HL-60 (cell line): ENCODE measurements around the gene RFXAP.

ENCODE experiments used
- DNase-seq, 2 experiments: peaks; one replicate each; pipeline ENCODE4 v3.0.0-alpha.2; 2010 to 2020; ENCODE audit warnings: low read depth in 1 of 2, low spot score in 1 of 2
- H3K27ac ChIP-seq: fragments of 250-450 bp; sonication (Bioruptor Pico); replicated peaks from 2 replicates; pipeline ENCODE4 v1.5.1; 2020; ENCODE audit warnings: mild to moderate bottlenecking, moderate library complexity
- H3K27me3 ChIP-seq: fragments of 250-450 bp; sonication (Bioruptor Pico); 2 replicates; pipeline ENCODE4 v1.5.1; 2021; ENCODE audit warnings: mild to moderate bottlenecking, moderate library complexity; ENCODE audit not compliant: insufficient read depth, poor library complexity, severe bottlenecking
- H3K4me3 ChIP-seq: replicated peaks from 2 replicates; pipeline ENCODE4 v1.5.1; 2011; ENCODE audit warnings: mild to moderate bottlenecking, control low read depth, low read length; ENCODE audit not compliant: insufficient read depth
- GABPA ChIP-seq: IDR thresholded peaks from 2 replicates; pipeline ENCODE4 v1.6.1; 2012; ENCODE audit warnings: low read depth
- POLR2AphosphoS5 ChIP-seq: IDR thresholded peaks from 2 replicates; pipeline ENCODE4 v1.6.1; 2012; ENCODE audit warnings: low read depth
- SPI1 ChIP-seq: IDR thresholded peaks from 2 replicates; pipeline ENCODE4 v1.6.1; 2012; ENCODE audit warnings: low read depth, mild to moderate bottlenecking, borderline replicate concordance
- TF ChIP-seq, protein P1 (sequence below): IDR thresholded peaks from 2 replicates; pipeline ENCODE4 v1.6.1; 2012; ENCODE audit warnings: low read depth; ENCODE audit not compliant: insufficient replicate concordance
- TF ChIP-seq, protein P2 (sequence below): IDR thresholded peaks from one replicate; pipeline ENCODE4 v1.5.1; 2011; ENCODE audit warnings: low read length, control low read depth, inconsistent platforms; ENCODE audit not compliant: insufficient read depth

Gene RFXAP

DNA sequence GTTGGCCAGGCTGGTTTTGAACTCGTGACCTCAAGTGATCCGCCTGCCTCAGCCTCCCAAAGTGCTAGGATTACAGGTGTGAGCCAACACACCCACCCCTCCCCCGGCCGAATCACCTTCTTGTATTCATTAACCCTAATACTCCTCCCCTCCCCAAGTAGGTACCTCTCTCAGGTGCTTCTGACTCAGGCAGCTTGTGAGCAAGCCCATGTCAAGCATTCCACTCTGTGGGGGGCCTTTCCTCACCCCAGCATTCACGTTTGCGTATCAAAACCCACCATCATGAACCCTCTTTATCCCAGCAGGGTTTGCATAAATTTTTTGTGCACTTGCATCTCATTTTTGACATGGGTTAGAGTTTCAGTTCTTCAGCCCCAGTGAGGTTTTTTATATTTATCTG lies 23.6 kb upstream of the RFXAP start:
- TF ChIP-seq, protein P1, sequence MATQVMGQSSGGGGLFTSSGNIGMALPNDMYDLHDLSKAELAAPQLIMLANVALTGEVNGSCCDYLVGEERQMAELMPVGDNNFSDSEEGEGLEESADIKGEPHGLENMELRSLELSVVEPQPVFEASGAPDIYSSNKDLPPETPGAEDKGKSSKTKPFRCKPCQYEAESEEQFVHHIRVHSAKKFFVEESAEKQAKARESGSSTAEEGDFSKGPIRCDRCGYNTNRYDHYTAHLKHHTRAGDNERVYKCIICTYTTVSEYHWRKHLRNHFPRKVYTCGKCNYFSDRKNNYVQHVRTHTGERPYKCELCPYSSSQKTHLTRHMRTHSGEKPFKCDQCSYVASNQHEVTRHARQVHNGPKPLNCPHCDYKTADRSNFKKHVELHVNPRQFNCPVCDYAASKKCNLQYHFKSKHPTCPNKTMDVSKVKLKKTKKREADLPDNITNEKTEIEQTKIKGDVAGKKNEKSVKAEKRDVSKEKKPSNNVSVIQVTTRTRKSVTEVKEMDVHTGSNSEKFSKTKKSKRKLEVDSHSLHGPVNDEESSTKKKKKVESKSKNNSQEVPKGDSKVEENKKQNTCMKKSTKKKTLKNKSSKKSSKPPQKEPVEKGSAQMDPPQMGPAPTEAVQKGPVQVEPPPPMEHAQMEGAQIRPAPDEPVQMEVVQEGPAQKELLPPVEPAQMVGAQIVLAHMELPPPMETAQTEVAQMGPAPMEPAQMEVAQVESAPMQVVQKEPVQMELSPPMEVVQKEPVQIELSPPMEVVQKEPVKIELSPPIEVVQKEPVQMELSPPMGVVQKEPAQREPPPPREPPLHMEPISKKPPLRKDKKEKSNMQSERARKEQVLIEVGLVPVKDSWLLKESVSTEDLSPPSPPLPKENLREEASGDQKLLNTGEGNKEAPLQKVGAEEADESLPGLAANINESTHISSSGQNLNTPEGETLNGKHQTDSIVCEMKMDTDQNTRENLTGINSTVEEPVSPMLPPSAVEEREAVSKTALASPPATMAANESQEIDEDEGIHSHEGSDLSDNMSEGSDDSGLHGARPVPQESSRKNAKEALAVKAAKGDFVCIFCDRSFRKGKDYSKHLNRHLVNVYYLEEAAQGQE = no peak
- TF ChIP-seq SPI1 (no peak), GABPA (no peak), POLR2AphosphoS5 (no peak)
- TF ChIP-seq, protein P2, sequence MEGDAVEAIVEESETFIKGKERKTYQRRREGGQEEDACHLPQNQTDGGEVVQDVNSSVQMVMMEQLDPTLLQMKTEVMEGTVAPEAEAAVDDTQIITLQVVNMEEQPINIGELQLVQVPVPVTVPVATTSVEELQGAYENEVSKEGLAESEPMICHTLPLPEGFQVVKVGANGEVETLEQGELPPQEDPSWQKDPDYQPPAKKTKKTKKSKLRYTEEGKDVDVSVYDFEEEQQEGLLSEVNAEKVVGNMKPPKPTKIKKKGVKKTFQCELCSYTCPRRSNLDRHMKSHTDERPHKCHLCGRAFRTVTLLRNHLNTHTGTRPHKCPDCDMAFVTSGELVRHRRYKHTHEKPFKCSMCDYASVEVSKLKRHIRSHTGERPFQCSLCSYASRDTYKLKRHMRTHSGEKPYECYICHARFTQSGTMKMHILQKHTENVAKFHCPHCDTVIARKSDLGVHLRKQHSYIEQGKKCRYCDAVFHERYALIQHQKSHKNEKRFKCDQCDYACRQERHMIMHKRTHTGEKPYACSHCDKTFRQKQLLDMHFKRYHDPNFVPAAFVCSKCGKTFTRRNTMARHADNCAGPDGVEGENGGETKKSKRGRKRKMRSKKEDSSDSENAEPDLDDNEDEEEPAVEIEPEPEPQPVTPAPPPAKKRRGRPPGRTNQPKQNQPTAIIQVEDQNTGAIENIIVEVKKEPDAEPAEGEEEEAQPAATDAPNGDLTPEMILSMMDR = no peak
- H3K27ac ChIP-seq = no peak overlapping the region
- H3K4me3 ChIP-seq = no peak overlapping the region
- DNase-seq = no peak
- no peaks in the 10 kb centered on the region for H3K27me3 ChIP-seq

DNA sequence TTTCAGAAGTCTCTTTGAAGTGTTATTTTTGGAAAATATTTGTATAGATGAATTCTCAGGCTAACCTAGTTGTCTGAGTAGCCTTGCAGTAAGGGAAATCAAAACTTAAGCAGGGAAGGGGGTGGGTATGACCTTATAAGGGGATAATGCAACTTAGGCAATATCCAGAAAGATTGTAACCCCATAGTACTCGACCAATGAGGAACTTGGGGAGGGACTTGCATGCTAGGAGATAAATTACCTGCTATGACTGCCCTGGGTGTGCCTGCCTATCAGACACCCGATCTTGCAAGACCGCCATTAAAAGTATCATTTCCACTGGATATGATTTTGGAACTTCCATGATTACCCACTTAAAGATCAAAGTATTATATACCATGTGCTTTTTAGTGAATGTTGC lies 23.0 kb upstream of the RFXAP start:
- DNase-seq = no peak
- H3K27ac ChIP-seq = no peak overlapping the region
- no peaks in the 10 kb centered on the region for H3K27me3 ChIP-seq
- TF ChIP-seq, protein P2 = no peak
- TF ChIP-seq, protein P1 = no peak
- H3K4me3 ChIP-seq = no peak overlapping the region

DNA sequence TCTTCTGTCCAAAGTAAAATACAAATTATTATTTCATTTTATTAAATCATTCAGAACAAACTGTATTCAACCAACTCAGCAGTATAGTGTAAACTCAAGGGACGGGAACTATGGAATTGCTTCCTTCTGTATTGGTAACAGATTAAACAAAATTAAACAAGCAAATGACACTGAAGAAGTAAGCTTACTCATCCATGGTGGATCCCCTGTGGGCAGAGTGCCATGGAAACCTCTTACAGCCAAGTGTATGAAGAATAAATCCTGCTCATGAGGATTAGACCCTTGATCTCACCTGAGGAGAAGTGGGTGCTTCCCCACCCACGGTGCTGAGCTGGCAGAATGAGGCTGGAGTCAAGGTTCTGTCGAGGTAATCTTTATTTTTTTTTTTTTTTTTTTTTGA lies 18.0 kb upstream of the RFXAP start:
- H3K27ac ChIP-seq = no peak overlapping the region
- TF ChIP-seq POLR2AphosphoS5 (no peak), SPI1 (no peak), GABPA (no peak)
- TF ChIP-seq, protein P1 = no peak
- TF ChIP-seq, protein P2 = no peak
- no peak overlapping the region for H3K4me3 ChIP-seq
- DNase-seq = no peak
- no peaks in the 10 kb centered on the region for H3K27me3 ChIP-seq
